GM21526 (cell line): Measurements from ENCODE around the gene MEAF6.
"Not testable (repeated sequence)": the region's sequence is repeated elsewhere in the genome, so short reads cannot be mapped to it uniquely, and the experiment has no call there.

ENCODE experiments used
- ATAC-seq: cut with Tn5 transposase; IDR thresholded peaks from one replicate; pipeline ENCODE4 v1.9.1; 2021; ENCODE audit warnings: moderate library complexity; ENCODE audit not compliant: unreplicated experiment, low FRiP score

The MEAF6 gene

DNA sequence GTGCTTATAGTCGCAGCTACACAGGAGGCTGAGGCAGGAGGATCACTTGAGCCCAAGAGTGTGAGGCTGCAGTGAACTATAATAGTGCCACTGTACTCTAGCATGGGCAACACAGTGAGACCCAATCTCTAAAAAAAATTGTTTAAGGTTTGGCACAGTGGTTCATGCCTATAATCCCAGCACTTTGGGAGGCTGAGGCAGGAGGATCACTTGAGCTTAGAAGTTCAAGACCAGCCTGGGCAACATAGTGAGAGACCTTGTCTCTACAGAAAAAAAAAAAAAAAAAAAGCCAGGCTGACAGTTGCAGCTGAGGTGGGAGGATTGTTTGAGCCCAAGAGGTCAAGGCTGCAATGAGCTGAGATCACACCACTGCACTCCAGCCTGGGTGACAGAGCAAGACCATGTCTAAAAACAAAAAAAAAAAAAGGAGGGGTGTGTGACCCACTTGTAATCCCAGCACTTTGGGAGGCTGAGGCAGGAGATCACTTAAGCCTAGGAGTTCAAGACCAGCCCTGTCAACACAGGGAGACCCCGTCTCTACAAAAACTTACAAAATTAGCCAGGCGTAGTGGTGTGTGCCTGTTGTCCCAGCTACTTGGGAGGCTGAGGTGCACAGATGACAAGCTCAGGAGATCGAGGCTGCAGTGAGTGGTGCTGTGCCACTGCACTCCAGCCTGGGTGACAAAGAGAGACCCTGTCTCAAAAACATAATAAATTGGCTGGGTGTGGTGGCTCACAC lies 18.0 kb upstream of the MEAF6 start:
- not testable (repeated sequence) for ATAC-seq

DNA sequence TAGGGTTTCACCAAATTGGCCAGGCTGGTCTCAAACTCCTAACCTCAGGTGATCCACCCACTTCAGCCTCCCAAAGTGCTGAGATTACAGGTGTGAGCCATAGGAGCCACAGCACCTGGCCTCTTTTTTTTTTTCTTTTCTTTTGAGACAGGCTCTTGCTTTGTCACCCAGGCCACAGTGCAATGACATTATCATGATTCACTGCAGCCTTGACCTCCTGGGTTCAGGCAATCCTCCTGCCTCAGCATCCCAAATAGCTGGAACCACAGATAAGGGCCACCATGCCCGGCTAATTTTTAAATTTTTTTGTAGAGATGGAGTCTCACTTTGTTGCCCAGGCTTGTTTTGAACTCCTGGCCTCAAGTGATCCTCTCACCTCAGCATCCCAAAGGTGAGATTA lies 15.3 kb upstream of the MEAF6 start:
- ATAC-seq: not testable (repeated sequence)

DNA sequence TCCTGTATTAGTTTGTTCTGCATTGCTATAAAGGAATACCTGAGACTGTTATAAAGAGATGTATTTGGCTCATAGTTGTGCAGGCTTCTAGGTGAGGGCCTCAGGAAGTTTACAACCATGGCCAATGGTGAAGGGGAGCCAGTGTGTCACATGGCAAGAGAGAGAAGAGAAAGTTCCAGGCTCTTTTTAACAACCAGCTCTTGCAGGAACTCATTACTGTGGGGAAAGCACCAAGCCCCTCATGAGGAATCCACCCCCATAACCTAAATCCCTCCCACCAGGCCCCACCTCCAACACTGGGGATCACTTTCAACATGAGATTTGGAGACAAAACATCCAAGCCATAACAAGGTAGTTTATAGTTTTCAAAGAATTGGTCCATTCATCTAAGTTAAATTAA lies 5.0 kb upstream of the MEAF6 start:
- no peak for ATAC-seq

DNA sequence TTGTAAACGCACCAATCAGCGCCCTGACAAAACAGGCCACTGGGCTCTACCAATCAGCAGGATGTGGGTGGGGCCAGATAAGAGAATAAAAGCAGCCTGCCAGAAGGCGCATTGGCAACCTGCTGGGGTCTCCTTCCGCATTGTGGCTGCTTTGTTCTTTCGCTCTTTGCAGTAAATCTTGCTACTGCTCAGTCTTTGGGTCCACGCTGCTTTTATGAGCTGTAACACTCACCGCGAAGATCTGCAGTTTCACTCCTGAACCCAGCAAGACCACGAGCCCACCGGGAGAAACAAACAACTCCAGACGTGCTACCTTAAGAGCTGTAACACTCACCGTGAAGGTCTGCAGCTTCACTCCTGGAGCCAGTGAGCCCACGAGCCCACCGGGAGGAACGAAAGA lies 4.4 kb upstream of the MEAF6 start:
- ATAC-seq: not testable (repeated sequence)

DNA sequence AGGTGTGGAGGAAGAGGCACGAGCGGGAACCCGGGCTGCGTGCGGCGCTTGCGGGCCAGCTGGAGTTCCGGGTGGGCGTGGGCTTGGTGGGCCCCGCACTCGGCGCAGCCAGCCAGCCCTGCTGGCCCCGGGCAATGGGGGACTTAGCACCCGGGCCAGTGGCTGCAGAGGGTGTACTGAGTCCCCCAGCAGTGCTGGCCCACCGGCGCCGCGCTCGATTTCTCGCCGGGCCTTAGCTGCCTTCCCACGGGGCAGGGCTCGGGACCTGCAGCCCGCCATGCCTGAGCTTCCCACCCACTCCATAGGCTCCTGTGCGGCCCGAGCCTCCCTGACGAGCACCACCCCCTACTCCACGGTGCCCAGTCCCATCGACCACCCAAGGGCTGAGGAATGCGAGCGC lies 3.7 kb upstream of the MEAF6 start:
- not testable (repeated sequence) for ATAC-seq

DNA sequence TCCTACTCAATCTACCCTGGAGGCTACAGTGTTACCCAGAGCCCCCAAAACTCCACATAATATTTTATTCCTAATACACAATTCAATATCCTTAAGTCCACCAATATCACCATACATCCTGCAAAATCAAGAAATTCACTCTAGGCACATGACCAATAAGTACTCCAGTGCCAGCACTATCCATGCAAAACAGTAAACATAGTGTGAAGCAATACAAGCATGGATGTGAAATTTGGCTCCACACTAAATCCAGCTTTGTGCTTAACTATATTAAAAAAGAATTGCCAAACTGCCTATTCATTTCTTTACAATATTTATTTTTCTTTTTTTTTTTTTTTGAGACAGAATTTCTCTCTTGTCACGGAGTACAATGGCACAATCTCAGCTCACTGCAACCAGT lies 3.0 kb upstream of the MEAF6 start:
- ATAC-seq: no peak

DNA sequence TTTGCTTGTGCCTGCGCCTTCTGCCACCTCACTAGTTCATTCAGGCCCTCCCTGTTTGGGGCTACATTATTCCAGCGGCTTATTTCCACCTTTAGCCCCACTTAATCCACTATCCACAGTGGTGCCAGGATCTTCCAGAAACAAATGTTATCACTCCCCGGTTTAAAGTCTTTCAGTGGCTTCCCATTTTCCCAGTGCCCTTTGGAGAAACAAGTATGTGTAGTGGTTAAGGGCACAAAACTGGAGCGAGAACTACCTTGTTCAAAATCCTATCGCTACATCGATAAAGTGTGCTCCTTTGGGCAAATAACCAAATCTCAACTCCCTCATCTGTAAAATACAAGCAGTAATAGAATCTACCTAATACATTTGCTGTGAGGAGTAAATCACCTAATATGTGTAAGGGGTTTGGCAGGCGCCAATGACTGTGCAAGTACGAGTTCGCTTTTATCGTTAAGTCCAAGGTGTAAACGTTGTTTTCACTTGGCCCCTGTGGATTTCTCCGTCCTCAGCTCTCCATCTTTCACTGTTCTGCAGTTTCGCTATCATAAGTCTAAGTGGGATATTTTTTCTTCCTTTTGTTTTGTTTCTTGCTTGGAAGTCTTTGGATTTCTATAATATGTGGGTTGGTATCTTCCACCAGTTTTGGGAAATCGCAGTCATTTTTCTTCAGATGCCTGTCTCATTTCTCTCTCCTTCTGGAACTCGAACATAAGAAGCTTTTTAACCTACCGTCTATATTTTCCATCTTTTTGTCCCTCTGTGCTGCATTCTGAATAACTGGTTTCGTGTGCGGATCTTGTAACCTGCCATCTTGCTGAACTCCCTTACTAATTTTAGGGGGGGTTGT lies 844 bp upstream of the MEAF6 start:
- no peak for ATAC-seq

DNA sequence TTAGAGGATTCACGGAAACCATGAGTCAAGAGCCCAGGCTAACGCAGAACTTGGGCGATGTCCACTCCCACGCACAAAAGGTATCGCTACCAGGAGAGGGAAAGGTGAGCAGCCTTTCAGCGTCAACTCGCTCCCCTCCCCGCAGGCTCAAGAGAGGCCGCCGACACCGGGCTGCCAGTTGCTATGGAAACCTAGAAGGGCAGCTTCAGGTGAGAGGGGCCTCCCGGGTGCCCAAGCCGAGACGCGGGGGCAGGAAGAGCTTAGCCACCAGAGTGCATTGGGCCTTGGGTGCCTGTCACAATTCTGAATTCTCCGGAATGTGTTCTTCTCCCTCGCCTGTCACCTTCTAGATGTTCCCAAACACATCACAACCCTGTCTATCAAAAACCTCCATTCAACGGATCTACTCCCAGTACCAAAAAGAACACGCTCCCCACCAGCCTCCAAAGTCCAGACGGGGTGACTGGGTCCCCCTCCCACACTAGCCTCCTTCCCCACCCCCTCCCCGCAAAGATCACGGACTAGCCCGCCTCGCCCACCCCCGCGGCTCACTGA lies 694 bp downstream of the MEAF6 start:
- ATAC-seq: peak; percentile 32

DNA sequence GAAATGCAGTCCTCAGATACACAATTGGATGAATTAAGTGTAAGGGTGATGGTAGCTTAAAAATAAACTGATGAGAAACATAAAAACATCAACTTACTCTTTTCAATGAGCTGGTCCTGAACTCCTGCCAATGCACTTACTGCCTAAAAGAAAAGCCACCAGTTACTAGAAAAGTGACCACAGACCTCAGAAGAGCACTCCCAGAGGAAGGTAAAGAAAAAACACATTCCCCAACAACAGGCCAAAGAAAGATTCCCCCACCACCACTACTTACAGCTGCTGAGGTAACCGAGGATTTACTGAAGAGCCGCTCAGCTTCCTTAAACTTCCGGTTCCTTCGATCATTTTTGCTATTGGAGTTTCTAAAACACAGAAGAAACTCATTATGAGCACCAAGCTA lies 5.4 kb downstream of the MEAF6 start:
- no peak for ATAC-seq

DNA sequence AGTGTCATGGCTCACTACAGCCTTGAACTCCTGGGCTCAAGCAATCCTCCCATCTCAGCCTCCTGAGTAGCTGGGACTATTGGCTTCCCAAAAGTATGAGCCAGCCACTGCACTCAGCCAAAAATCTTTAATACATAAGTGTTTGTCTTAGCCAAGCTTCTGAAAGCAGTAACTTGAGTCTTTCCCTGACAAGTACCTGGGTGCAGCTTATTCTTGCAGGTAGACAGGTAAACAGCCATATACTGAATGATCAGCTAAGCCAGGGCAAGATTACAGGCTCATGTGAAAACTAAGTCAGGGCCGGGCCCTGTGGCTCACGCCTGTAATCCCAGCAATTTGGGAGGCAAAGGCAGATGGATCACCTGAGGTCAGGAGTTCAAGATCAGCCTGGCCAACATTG lies 7.8 kb downstream of the MEAF6 start:
- ATAC-seq: no peak

DNA sequence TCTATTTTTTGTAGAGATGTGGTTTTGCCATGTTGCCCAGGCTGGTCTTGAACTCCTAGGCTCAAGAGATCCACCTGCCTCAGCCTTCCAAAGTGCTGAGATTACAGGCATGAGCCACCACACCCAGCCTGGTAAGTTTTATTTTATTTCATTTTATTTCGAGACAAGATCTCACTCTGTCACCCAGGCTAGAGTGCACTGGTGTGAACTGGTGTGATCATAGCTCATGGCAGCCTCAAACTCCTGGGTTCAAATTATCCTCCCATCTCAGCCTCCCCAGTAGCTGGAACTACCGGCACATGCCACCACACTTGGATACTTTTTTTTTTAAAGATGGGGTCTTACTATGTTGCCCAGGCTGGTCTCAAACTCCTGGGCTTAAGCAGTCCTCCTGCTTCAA lies 11.8 kb downstream of the MEAF6 start:
- ATAC-seq: not testable (repeated sequence)

DNA sequence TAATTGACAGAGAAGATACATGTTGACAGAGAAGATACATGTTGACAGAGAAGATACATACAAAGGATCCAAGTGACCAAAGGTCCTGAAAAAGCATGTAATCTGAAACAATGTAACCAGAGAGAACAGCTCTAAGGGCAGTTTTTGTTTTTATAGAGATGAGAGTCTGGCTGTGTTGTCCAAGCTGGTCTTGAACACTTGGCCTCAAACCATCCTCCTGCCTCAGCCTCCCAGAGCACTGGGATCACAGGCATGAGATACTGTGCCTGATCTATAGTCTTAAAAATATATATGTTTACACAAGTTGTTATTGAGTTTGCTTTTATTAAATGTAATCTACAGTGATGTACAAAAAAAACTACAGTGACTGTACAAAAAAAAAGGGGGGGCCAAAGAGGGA lies 12.5 kb downstream of the MEAF6 start:
- no peak for ATAC-seq

DNA sequence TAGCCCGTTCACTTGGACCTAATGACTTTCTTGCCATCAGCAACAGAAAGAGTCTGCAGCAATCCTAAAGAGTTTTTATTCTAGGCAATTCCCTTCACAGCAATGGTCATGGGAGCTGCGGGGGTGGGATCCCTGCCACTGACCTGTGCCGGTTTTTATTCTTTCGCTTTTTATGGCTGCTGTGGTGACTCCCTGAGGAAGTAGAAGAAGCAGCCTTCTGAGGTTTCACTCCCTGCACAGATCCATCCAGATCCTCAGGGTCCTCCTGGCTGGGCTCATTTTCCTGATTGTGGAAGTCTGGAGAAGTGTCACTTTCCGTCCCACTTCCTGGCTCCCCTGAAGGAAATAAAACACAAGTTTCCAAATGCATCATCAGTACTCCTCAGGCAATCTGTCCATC lies 12.9 kb downstream of the MEAF6 start:
- ATAC-seq: no peak

DNA sequence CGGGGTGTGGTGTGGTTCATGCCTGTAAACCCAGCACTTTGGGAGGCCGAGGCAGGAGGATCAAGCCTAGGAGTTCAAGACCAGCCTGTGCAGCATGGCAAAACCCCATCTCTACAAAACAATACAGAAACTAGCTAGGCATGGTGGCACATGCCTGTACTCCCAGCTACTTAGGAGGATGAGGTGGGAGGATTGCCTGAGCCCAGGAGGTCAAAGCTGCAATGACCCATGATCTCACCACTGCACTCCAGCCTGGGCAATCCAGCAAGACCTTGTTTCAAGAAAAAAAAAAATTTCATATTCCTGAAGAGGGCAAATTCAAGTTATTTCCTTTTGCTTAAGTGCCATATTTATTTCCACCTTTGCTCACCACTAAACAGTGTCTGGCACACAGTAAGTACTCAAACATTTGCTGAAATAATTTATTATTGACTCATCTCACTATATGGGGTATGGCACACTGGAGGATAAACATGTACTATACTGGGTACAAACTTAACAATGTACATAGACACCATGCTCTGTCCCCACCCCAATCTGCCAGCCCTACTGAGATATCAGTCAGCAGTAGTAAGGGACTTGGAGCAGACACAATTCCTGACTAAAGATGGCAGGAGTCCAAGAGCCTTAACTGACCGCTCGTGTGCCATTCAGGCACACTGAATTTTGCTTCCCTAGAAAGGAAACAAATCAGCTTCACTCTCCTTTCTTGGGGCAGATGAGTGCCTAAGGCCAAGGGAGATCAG lies 15.5 kb downstream of the MEAF6 start:
- no peak for ATAC-seq

DNA sequence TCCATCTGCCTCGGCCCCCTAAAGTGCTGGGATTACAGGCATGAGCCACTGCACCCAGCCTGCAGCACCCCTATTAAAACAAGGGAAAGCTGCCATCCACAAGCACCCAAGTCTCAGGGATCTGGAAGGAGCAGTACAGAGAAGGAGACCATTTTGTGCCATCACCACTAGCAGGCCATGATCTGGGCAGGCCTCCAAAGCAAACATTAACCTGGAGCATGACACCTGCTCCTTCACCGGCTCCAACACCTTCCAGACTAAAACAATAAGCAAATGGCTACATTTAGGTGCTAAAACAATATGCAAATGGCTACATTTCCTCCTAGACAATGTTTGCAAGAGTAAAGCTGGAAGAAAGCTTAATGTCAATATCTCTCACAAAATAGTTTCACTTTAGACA lies 16.7 kb downstream of the MEAF6 start:
- ATAC-seq: no peak

DNA sequence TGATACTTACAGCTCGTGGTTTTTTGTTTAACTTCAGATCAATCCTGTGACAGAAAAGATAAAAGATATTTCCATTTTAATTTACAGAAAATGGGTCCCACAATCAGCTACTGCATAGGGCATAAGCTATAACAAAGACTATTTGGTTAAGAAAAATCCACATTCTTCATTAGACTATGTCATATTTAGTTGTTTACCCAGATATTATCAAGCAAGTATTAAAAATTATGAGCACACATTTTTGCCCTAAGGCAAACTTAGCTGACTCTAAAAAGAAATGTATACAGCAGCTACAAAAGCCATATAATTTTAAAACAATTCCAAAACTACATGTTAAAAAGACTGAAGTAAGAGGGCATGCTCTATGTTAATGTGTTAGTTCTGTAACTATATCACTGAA lies 18.7 kb downstream of the MEAF6 start:
- no peak for ATAC-seq

DNA sequence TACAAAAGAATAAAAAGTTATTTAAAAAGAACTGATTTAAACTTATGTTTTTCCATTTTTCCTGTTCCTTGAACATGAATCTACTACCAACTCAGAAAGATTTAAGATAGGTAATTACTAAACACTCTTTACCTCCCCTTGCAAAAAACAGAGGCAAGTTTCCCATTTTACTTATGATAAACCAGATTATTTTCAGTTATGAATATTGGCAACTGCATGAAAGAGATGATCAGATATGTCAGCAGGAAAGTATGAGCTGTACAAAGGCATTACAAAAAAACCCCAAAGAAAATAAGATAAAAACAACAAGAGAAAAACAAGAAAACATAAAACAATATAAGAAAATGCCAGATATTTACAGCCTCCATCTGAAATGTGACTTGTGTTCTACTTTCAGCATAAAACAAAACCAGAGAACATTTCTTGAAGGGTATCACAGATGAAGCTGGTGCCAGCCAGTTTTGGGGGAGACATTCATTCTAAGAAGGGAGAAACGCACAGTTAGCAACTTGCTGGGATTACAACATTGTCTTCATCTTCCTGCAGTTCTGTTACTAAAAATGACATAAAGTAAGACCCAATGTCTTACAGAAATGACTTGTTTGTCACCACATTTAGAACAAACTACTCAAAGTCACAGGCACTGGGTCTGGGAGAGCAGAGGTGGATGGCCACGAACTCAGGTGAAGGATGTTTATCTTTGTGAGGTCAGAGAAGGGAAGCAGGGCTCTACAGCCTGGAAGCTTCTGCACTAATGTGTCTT lies 21.0 kb downstream of the MEAF6 start:
- no peak for ATAC-seq

DNA sequence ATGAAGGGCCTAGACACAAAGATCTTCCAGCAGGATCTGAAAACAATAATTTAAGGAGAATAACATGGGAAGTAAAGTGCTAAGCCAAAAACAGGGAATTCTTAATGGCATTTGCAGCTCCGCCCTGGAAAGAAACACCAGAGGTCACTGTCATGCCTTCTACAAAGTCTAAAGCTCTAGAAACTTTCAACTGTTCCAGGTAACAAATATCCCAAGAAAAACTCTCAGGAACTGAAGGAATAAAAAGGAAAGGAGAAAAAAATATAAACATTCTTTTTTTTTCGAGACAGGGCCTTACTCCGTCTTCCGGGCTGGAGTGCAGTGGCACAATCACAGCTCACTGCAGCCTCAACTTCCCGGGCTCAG lies 27.0 kb downstream of the MEAF6 start:
- ATAC-seq: no peak

DNA sequence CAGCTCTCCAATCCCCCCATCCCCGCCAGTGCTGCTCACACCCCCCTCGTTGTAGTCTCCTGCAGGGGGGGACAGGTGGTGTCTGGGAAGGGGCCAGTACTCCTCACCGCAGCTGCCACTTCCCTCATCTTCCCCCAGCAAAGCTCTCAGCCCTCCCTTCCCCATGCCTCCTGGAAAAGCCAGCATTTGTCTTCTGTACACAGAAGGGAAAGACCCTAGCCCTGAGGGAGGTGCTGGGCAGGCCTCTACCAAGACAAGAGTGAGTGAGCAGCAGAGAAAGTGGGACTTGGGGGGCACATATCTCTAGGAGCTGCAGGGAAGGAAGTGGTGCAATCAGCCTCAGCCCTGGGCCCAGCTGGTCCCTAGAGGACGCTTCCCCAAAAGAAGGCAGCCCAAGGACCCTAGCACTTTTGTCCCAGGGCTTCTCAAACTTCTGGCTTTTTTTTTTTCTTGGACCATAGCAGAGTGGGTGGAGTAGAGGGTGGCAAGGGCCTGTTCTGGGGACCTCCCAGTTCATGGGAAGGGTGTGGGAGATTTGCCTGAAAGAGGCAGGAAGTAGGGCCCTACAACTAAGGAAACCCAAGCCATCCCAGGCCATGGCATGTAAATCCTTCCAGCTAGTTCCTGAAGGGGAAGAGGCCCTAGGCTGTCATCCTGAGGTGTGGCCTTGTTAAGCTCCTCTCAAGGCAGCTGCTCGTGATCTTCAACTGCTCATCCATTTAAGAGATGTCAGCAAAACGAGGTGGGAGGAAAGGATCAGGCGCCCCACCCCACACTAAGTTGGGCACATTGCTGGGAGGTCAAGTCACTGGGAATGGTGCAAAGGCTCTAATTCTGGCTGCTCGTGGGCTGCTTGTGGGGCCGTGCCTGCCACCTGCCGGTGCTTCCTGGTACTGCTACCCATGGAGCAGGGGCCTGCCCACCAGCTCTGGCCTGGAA lies 27.6 kb downstream of the MEAF6 start:
- ATAC-seq: no peak
